Fibroblast of mammary gland (primary cell): ENCODE results near the gene MARCKSL1.
A peak's percentile ranks its signal among the peaks of the same experiment; 100 is the strongest.

Experiments used
- DNase-seq: peaks from one replicate; pipeline ENCODE4 v3.0.0-alpha.2; 2010; ENCODE audit warnings: low read depth
- H3K4me3 ChIP-seq: 2 replicates; pipeline ENCODE4 v1.5.1; 2011; ENCODE audit warnings: low read depth, mild to moderate bottlenecking, low read length, moderate library complexity; ENCODE audit not compliant: control insufficient read depth
- CTCF ChIP-seq: conservative IDR thresholded peaks from 2 replicates; pipeline ENCODE4 v1.5.1; 2011; ENCODE audit warnings: low read depth, low read length, inconsistent platforms; ENCODE audit not compliant: control insufficient read depth, insufficient read depth

MARCKSL1 gene

GRCh38 chr1:32345289-32345827 lies 9.3 kb upstream of the MARCKSL1 start:
- DNase-seq, result peak; percentile 28
- H3K4me3 ChIP-seq, result no peak overlapping the region
- no peak for TF ChIP-seq CTCF

GRCh38 chr1:32342704-32343103 lies 6.7 kb upstream of the MARCKSL1 start:
- no peak for TF ChIP-seq CTCF
- no peak for DNase-seq
- H3K4me3 ChIP-seq, result no peak overlapping the region

- DNase-seq, result no peak
- no peak for TF ChIP-seq CTCF
- no peak overlapping the region for H3K4me3 ChIP-seq
Measured at GRCh38 chr1:32341971-32342370, 5.9 kb upstream of the MARCKSL1 start.

GRCh38 chr1:32341186-32341757 lies 5.2 kb upstream of the MARCKSL1 start:
- H3K4me3 ChIP-seq, result no peak overlapping the region
- TF ChIP-seq CTCF, result no peak
- no peak for DNase-seq

- no peak overlapping the region for H3K4me3 ChIP-seq
- TF ChIP-seq CTCF, result no peak
- DNase-seq, result peak; percentile 72
Measured at GRCh38 chr1:32339363-32339978, 3.4 kb upstream of the MARCKSL1 start.

GRCh38 chr1:32338637-32339145 lies 2.7 kb upstream of the MARCKSL1 start:
- no peak for TF ChIP-seq CTCF
- no peak overlapping the region for H3K4me3 ChIP-seq
- DNase-seq, result no peak
